Transverse colon (tissue), 4 donors: ENCODE data around the gene DPM2. TPM values are rescaled to one million over a fixed set of nuclear protein-coding genes. Genes with fewer than 3 reads are reported as not detected.

ENCODE experiments used
- DNase-seq: peaks from one replicate; pipeline ENCODE4 v3.0.0-alpha.2; 2019
- H3K27ac ChIP-seq, 4 donors: fragments of 200-600 bp; sonication (generic); 2 replicates each; pipeline ENCODE4 v1.5.1; 2016 to 2018; ENCODE audit warnings: inconsistent platforms in 4 of 4
- H3K27me3 ChIP-seq: fragments of 200-600 bp; sonication (generic); 2 replicates; pipeline ENCODE4 v1.5.1; 2017; ENCODE audit warnings: inconsistent platforms
- H3K36me3 ChIP-seq, 4 donors: fragments of 200-600 bp; sonication (generic); 2 replicates each; pipeline ENCODE4 v1.5.1; 2017 to 2019; ENCODE audit warnings: inconsistent platforms in 4 of 4
- H3K4me1 ChIP-seq, 4 donors: fragments of 200-600 bp; sonication (generic); 2 replicates each; pipeline ENCODE4 v1.5.1; 2017 to 2020; ENCODE audit warnings: inconsistent platforms in 4 of 4
- H3K4me3 ChIP-seq, 4 donors: fragments of 200-600 bp; sonication (generic); 1 replicate in 1 of 4; 2 replicates in 3 of 4; pipeline versions ENCODE4 v1.5.1 to v1.6.1; 2017 to 2019; ENCODE audit warnings: inconsistent platforms in 4 of 4
- H3K9me3 ChIP-seq, 2 donors: fragments of 200-600 bp; sonication (generic); 2 replicates each; pipeline ENCODE4 v1.5.1; 2017 to 2019; ENCODE audit warnings: inconsistent platforms in 2 of 2
- CTCF ChIP-seq, 5 experiments: fragments of 200-600 bp in 3 of 5; fragments of 450-650 bp in 2 of 5; sonication (generic) in 3 of 5; IDR thresholded peaks; 1 replicate in 2 of 5; 2 replicates in 3 of 5; pipeline ENCODE4 v1.5.1; 2016 to 2017; ENCODE audit warnings: antibody characterized with exemption in 5 of 5, inconsistent platforms in 3 of 5, mild to moderate bottlenecking in 2 of 5, moderate library complexity in 1 of 5
- EP300 ChIP-seq: sonication (generic); formaldehyde crosslinking; IDR thresholded peaks from one replicate; pipeline ENCODE4 v1.6.1; 2017; ENCODE audit warnings: antibody characterized with exemption, low read depth
- POLR2A ChIP-seq: fragments of 450-650 bp; IDR thresholded peaks from one replicate; pipeline ENCODE4 v1.6.1; 2016; ENCODE audit warnings: antibody characterized with exemption, mild to moderate bottlenecking, moderate library complexity
- POLR2AphosphoS5 ChIP-seq, 3 donors: sonication (generic); formaldehyde crosslinking; IDR thresholded peaks; one replicate each; pipeline ENCODE4 v1.6.1; 2016; ENCODE audit warnings: antibody characterized with exemption in 3 of 3
- WGBS, 2 donors: methylation state at CpG; one replicate each; pipeline ENCODE4 v1.1.5; 2018; ENCODE audit warnings: low coverage in 1 of 2; 5-methylcytosine and 5-hydroxymethylcytosine counted together
- in situ Hi-C, 4 donors: fragments of 200-750 bp; cut with MboI; loops; one replicate each; pipeline versions ENCODE4 v1.15.0 to v1.15.1; 2017; ENCODE audit warnings: low sequenced_read_pairs in 3 of 4, low pct_ligation_motif_present in 1 of 4, low pct_unique_long_range_greater_than_20kb in 1 of 4
- intact Hi-C: fragments of 100-400 bp; cut with DNase I; formaldehyde crosslinking; loops from one replicate; pipeline ENCODE4 v1.15.1; 2023; ENCODE audit warnings: low total_unique reads
- total RNA-seq, 4 donors: library from RNA; depleted of rRNA; stranded (reverse); fragments of >200 nt; gene quantifications; one replicate each; pipeline ENCODE4 v1.1.0, GENCODE V29; 2016

The DPM2 gene
- total RNA-seq, 4 donors from 2014 or later = 20.6 to 249 (median 26.3) TPM

- H3K9me3 ChIP-seq = no peaks in the 10 kb centered on the region
- intact Hi-C loops = no loop called here
- no peaks in the 10 kb centered on the region for H3K27me3 ChIP-seq
- 61% methylated on average over 12 of the region's 12 CpGs; no CpG with 5 or more reads in 1 of the 2 donors for WGBS, 2 donors
- DNase-seq = no peak
- in situ Hi-C loops = loop anchor here in 1 of 4 donors (25.0 kb wide), 1 partner anchor 138 kb away; no protein-coding TSS in a partner anchor
- peak overlapping the region; percentile 94 to 98 (median 98) for H3K27ac ChIP-seq
- peak in 1 of 5 experiments; percentile 7 for TF ChIP-seq CTCF (IDR thresholded peaks at IDR 0.05)
- TF ChIP-seq EP300 = no peak
- peaks cover 79 to 99% (median 98%) of the 10 kb centered on the region in 4 donors for H3K4me1 ChIP-seq
- peak overlapping the region in 1 of 4 donors; percentile 2 for H3K4me3 ChIP-seq
- no peaks in the 10 kb centered on the region for H3K36me3 ChIP-seq
Observed at GRCh38 chr9:127974001-127974768, 36.5 kb upstream of the DPM2 start.

- in situ Hi-C loops = loop anchor here in 1 of 4 donors (25.0 kb wide), 1 partner anchor 139 kb away; no protein-coding TSS in a partner anchor
- H3K27me3 ChIP-seq = no peaks in the 10 kb centered on the region
- peaks cover 87 to 100% (median 100%) of the 10 kb centered on the region in 4 donors for H3K4me1 ChIP-seq
- intact Hi-C loops = no loop called here
- TF ChIP-seq POLR2AphosphoS5 (IDR thresholded peaks at IDR 0.05) (peak in 2 of 3 donors; percentile 28 to 32), CTCF (IDR thresholded peaks at IDR 0.05) (peak in 2 of 5 experiments; percentile 22 to 32), EP300 (no peak), POLR2A (no peak)
- no peaks in the 10 kb centered on the region for H3K36me3 ChIP-seq
- H3K9me3 ChIP-seq = no peaks in the 10 kb centered on the region
- peak overlapping the region; percentile 94 to 98 (median 98) for H3K27ac ChIP-seq
- peak; percentile 26 for DNase-seq
- 54% methylated on average over 14 of the region's 17 CpGs; no CpG with 5 or more reads in 1 of the 2 donors for WGBS, 2 donors
- H3K4me3 ChIP-seq = no peak overlapping the region
Observed at GRCh38 chr9:127973169-127974000, 35.7 kb upstream of the DPM2 start.

- in situ Hi-C loops (loop anchor here in 1 of 4 donors (25.0 kb wide), 1 partner anchor 140 kb away; no protein-coding TSS in a partner anchor), intact Hi-C loops (no loop called here)
- no peak for TF ChIP-seq CTCF (IDR thresholded peaks at IDR 0.05)
- TF ChIP-seq EP300 = no peak
- TF ChIP-seq POLR2A = no peak
- Histone ChIP-seq H3K27ac (peak overlapping the region; percentile 94 to 98 (median 98)), H3K36me3 (no peaks in the 10 kb centered on the region), H3K9me3 (no peaks in the 10 kb centered on the region), H3K4me1 (peaks cover 95 to 100% (median 100%) of the 10 kb centered on the region in 4 donors), H3K27me3 (no peaks in the 10 kb centered on the region), H3K4me3 (peak overlapping the region in 1 of 4 donors; percentile 20)
- WGBS, 2 donors = 66% methylated on average over 12 of the region's 12 CpGs; no CpG with 5 or more reads in 1 of the 2 donors
- DNase-seq = no peak
Observed at GRCh38 chr9:127972236-127972871, 34.7 kb upstream of the DPM2 start.
